Measurements from ENCODE around the gene TGFBR3L.

The TGFBR3L gene

GRCh38 chr19:7961920-7962626, 47.4 kb downstream of the TGFBR3L start:
- no peak for DNase-seq

GRCh38 chr19:7962644-7963268, 48.1 kb downstream of the TGFBR3L start:
- no peak for DNase-seq

GRCh38 chr19:7963566-7963965, 48.9 kb downstream of the TGFBR3L start:
- no peak for DNase-seq

- no peak for DNase-seq
These were observed 50.7 kb downstream of the TGFBR3L start for GRCh38 chr19:7965259-7965841.

GRCh38 chr19:7965921-7966665, 51.5 kb downstream of the TGFBR3L start:
- DNase-seq, result no peak

- DNase-seq, result no peak
These were observed 53.6 kb downstream of the TGFBR3L start for GRCh38 chr19:7968008-7968795.
